Muscle of leg (tissue), 11 donors: Measurements from ENCODE around the gene ABHD16A. TPM values are rescaled to one million over a fixed set of nuclear protein-coding genes. Genes with fewer than 3 reads are reported as not detected.
A peak's percentile ranks its signal among the peaks of the same experiment; 100 is the strongest.

Experiments
- DNase-seq: peaks from one replicate; pipeline ENCODE4 v3.0.0; 2013
- H3K27ac ChIP-seq: one replicate; pipeline ENCODE4 v1.5.1; 2013; ENCODE audit warnings: mild to moderate bottlenecking, low read length, control low read depth
- H3K27me3 ChIP-seq: one replicate; pipeline ENCODE4 v1.6.1; 2013; ENCODE audit warnings: low read length; ENCODE audit not compliant: control insufficient read depth, insufficient read depth
- H3K36me3 ChIP-seq: one replicate; pipeline ENCODE4 v1.6.1; 2013; ENCODE audit warnings: low read length; ENCODE audit not compliant: control insufficient read depth, insufficient read depth
- H3K4me1 ChIP-seq: one replicate; pipeline ENCODE4 v1.6.1; 2013; ENCODE audit warnings: low read length; ENCODE audit not compliant: control insufficient read depth, insufficient read depth
- H3K4me3 ChIP-seq: one replicate; pipeline ENCODE4 v1.5.1; 2013; ENCODE audit warnings: low read length, control low read depth
- H3K9me3 ChIP-seq: replicated peaks from 2 replicates; pipeline ENCODE4 v1.6.1; 2013; ENCODE audit warnings: low read depth, low read length; ENCODE audit not compliant: control insufficient read depth
- WGBS: methylation state at CpG from one replicate; pipeline ENCODE4 v1.1.5; 2013; ENCODE audit warnings: missing lambda C conversion rate; ENCODE audit not compliant: insufficient coverage; 5-methylcytosine and 5-hydroxymethylcytosine counted together
- polyA plus RNA-seq, 8 donors: library from polyadenylated mRNA; unstranded; fragments of 120-200 nt; gene quantifications; one replicate each; pipeline versions ENCODE4 v1.2.1 to v1.2.3, GENCODE V29; 2013; ENCODE audit warnings: inconsistent platforms in 1 of 8, low replicate concordance in 1 of 8; ENCODE audit not compliant: insufficient read length in 8 of 8, insufficient read depth in 1 of 8
- total RNA-seq: library from RNA; stranded (reverse); fragments of 120-200 nt; gene quantifications from one replicate; pipeline ENCODE4 v1.2.4, GENCODE V29; 2013

ABHD16A gene
- total and polyA plus RNA-seq, 9 donors: 42.0 to 55.8 (median 45.4) TPM

DNA sequence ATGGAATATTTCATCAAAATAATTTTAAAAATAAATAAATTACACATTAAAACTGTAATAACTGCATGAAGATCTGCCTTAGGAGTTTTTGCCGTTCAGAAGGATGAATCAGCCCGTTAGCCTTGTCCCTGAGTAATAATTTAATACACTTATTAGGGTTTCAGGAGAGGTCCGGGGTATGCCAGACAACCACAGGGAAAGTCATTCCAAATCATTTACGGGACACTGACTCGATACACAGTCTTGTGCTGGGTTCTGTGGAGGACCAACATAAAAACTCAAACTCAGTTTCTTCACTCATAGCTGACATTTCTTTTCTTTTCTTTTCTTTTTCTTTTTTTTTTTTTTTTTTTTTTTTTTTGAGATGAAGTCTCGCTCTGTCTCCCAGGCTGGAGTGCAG is 2.8 kb upstream of the ABHD16A start:
- DNase-seq: no peak
- Histone ChIP-seq H3K27me3 (no peaks in the 10 kb centered on the region), H3K4me3 (no peak overlapping the region), H3K9me3 (no peaks in the 10 kb centered on the region), H3K4me1 (peaks cover 17% of the 10 kb centered on the region), H3K27ac (no peak overlapping the region), H3K36me3 (peaks cover 3% of the 10 kb centered on the region)
- WGBS: no CpG with 5 or more reads among the region's 6 CpGs

DNA sequence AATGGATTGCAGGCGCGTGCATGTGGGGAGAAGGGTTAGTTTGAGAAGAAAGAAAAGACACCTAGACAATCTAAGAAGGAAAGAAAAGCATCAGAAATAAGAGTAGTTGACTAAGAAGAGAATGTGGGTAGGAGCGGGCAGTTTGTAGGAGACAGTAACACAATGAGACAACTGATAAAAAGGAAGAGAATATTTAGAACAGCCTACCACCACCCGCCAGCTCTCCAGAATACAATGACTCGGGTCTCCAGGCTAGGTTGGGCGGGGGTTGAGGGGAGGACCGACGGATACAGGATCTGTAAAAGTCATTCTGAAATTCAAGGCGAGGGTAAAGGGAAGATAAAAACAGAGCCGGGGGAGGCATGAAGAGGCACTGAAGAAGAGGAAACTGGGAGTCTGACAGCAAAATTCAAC is 712 bp downstream of the ABHD16A start:
- Histone ChIP-seq H3K27me3 (no peaks in the 10 kb centered on the region), H3K27ac (peak overlapping the region; percentile 96), H3K4me3 (peak overlapping the region; percentile 59), H3K9me3 (no peaks in the 10 kb centered on the region), H3K4me1 (peaks cover 20% of the 10 kb centered on the region), H3K36me3 (peaks cover 24% of the 10 kb centered on the region)
- 0% methylated on average over 6 of the region's 10 CpGs for WGBS
- DNase-seq: no peak

DNA sequence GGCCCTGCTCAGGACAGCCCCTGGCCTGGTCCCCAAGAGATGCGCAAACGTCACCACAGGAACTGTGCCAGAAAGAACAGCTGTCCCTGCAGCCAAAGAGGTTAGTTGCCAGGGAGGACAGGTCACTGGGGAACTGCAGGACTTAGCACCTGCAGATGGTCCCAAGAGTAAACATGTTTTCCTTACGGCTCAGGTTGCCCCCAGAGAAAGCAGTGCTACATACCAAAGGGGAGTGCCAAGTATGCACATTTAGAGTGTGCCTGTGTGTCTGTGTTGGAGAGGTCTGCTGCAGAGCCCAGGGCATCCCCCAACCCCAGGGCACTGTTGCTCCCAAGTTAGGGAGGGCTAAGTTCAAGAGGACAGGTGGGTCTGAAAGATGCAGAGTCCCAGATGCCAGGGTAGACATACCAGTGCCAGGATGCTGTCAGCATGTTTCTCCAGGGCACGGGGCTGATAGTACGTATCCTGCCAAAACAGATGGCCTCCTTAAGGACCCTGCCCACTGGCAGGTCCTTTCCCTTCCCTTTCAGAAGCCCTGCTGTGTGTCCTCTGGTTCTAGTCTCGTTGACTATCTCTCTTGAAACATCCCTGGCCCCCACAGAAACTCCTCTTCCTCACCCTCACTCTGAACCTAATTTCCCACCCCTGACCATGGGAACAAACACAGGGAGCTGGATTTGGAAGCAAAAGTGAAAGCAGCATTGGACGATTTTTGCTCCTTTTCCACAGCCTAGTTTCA is 1.3 kb downstream of the ABHD16A start:
- peak; percentile 89 for DNase-seq
- Histone ChIP-seq H3K9me3 (no peaks in the 10 kb centered on the region), H3K4me1 (peaks cover 20% of the 10 kb centered on the region), H3K27me3 (no peaks in the 10 kb centered on the region), H3K36me3 (peaks cover 29% of the 10 kb centered on the region), H3K27ac (peak overlapping the region; percentile 96), H3K4me3 (peak overlapping the region; percentile 59)
- WGBS: 13% methylated on average over 5 of the region's 7 CpGs

DNA sequence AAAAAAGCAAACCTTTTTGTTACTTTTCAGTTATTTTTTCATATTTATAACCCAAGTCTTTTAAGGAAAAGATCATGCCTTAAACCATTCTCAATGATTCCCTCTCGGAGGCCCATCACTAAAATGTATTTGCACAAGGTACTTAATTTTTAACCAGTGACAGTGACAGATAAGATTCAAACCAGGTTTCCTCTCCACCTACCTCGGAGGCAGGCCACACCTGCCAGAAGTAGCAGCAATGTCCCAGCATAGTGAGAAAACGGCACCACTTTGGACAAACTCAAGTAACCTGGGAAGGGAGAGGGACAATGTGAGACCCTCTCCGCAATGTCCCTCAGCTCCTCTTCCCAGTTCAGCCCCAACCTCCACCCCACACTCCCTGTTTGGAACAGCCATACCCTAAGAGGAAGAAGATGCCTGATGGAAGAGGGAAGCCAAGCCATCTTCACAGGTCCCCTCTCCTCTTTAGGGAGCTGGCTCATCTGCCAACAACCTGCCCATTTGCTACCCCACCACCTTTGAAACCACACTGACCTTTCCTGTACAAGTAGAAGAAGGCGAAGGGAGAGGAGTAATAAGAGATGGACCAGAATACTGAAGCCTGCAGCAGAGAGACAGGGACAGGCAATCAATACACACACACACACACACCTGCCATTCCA is 2.3 kb downstream of the ABHD16A start:
- Histone ChIP-seq H3K4me3 (no peak overlapping the region), H3K27ac (peak overlapping the region; percentile 96), H3K36me3 (peaks cover 36% of the 10 kb centered on the region), H3K9me3 (no peaks in the 10 kb centered on the region), H3K4me1 (peaks cover 20% of the 10 kb centered on the region), H3K27me3 (no peaks in the 10 kb centered on the region)
- no peak for DNase-seq
- 89% methylated on average over 1 of the region's 5 CpGs for WGBS

DNA sequence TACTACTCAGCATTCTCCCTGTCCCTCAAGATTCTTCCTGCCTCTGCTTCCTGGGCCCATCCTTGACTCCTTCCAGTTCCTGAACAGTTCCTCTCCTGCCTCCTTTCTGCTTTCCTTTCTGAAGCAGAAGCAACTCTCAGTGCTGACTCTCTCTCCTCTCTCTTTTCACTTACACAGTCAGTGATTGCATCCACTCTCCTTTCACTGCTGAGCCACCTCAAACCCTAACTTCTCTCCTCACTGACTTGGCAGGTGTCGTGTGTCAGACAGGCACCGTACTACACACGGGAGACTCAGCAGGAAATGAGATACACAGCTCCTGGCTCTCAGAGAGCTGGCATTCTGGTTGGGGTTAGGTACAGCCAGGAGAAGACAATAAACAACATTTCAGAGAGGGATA is 5.6 kb downstream of the ABHD16A start:
- Histone ChIP-seq H3K36me3 (peaks cover 59% of the 10 kb centered on the region), H3K27me3 (no peaks in the 10 kb centered on the region), H3K4me1 (peaks cover 15% of the 10 kb centered on the region), H3K9me3 (no peaks in the 10 kb centered on the region), H3K27ac (no peak overlapping the region), H3K4me3 (no peak overlapping the region)
- DNase-seq: no peak
- no CpG with 5 or more reads among the region's 3 CpGs for WGBS

DNA sequence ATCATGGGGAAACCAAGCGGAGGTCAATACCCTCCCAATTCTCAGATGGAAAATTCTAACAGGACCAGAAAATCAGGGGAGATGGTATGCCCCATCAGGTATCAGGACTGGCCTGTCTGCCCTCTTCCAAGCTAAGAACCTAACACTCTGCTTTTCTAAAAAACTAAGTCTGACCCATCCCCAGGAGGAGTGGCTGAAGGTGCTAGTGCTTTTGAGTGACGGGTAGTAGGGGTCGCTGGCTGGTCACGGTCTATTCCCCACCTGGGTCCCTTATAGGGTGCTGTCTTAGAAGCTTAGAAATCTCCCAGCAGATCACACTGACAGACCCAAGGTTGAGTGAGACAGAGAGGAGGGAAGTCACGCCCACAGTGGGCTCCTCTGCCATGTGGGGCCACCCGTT is 9.6 kb downstream of the ABHD16A start:
- no peak overlapping the region for H3K27ac ChIP-seq
- H3K4me3 ChIP-seq: no peak overlapping the region
- no peaks in the 10 kb centered on the region for H3K27me3 ChIP-seq
- H3K4me1 ChIP-seq: no peaks in the 10 kb centered on the region
- DNase-seq: no peak
- H3K36me3 ChIP-seq: peaks cover 75% of the 10 kb centered on the region
- WGBS: 83% methylated on average over 2 of the region's 6 CpGs
- H3K9me3 ChIP-seq: no peaks in the 10 kb centered on the region

DNA sequence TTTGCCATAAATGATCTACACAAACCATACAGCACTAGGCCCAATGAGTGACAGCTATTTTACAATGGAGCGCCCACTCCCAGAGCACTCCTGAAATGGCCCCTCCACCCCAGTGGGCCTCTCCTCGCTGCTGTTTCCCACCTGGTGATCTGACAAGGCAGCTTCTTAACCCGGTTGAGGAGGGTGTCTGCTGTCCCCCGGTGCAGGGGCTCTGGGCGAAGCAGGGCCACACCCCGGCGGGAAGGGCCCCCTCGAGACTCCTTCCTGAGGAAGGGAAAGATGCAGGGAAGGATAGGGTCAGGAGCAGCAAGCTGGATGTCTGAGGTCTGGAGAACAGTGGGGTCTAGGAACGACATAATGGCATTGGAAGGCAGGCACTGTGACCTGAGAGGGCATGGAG is 10.2 kb downstream of the ABHD16A start:
- WGBS: 97% methylated on average over 8 of the region's 9 CpGs
- H3K4me3 ChIP-seq: no peak overlapping the region
- H3K4me1 ChIP-seq: no peaks in the 10 kb centered on the region
- H3K9me3 ChIP-seq: no peaks in the 10 kb centered on the region
- H3K27me3 ChIP-seq: no peaks in the 10 kb centered on the region
- peaks cover 81% of the 10 kb centered on the region for H3K36me3 ChIP-seq
- no peak overlapping the region for H3K27ac ChIP-seq
- no peak for DNase-seq

DNA sequence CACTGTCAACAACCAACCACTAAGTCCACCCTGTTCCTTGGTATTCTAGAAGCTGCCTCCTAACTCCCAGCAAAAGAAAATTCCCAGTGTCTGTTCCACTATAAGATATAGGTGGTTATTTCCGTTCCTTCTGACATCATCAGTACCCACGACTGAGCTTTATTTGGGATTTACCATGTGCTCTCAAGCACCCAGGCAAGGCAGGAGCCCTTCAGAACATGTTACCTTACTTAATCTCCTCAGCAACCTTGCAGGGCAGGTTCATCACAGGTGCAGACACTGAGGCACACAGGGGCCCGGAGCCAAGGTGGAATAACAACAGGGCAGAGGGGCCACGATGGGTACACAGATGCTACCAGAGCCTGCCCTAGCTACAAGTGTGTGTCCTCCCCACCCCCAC is 10.8 kb downstream of the ABHD16A start:
- Histone ChIP-seq H3K4me1 (no peaks in the 10 kb centered on the region), H3K4me3 (no peak overlapping the region), H3K27me3 (no peaks in the 10 kb centered on the region), H3K9me3 (no peaks in the 10 kb centered on the region), H3K27ac (no peak overlapping the region), H3K36me3 (peaks cover 82% of the 10 kb centered on the region)
- 81% methylated on average over 2 of the region's 4 CpGs for WGBS
- DNase-seq: no peak

DNA sequence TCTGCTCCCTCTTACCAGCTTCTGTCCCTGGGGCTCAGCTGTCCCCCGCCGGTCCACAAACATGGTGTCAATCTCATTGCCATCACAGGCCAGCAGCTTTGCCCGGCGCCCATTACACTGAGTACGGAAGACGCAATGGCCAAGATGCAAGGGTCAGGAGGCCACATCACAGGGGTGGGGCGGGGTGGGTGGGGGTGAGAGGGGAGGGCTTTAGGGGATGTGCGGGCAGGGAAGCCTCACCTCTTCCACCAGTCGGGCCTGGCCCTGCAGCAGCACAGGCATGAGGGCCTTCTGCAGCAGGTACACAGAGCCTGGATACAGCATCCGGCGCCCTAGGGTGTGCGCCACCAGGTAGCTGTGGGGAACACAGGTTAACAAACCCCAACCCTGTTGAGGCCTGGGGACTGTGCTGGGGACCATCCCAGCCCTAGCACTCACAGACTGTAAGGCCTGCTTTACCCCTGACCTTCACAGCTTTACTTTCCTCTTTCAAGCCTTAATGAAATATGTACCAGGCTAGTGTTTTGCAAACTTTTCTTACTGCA is 11.5 kb downstream of the ABHD16A start:
- DNase-seq: no peak
- H3K9me3 ChIP-seq: no peaks in the 10 kb centered on the region
- 95% methylated on average over 8 of the region's 12 CpGs for WGBS
- H3K27ac ChIP-seq: no peak overlapping the region
- no peaks in the 10 kb centered on the region for H3K27me3 ChIP-seq
- H3K4me3 ChIP-seq: no peak overlapping the region
- H3K36me3 ChIP-seq: peaks cover 83% of the 10 kb centered on the region
- no peaks in the 10 kb centered on the region for H3K4me1 ChIP-seq

DNA sequence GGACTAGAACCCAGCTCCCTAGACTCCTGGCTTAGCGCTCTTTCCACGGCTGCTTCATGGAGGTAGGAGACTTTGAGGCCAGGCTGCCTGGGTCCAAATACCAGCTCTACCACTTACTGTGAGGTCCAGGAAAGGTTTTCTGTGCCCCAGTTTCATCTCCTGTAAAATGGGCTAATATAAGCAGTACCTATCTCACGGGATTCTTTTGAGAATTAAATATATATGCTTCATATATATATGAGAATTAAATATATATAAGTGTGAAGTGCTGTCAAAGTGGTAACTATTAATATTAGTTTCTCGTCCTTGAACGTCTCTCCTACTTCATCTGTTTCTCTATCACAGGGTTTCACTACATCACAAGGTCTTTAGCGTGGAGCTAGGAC is 12.1 kb downstream of the ABHD16A start:
- Histone ChIP-seq H3K27ac (no peak overlapping the region), H3K27me3 (no peaks in the 10 kb centered on the region), H3K4me3 (no peak overlapping the region), H3K36me3 (peaks cover 85% of the 10 kb centered on the region), H3K4me1 (no peaks in the 10 kb centered on the region), H3K9me3 (no peaks in the 10 kb centered on the region)
- WGBS: 73% methylated on average over 2 of the region's 6 CpGs
- DNase-seq: no peak
